Breast epithelium (tissue), 4 donors: Measurements from ENCODE around the gene NEURL1B. TPM values are rescaled to one million over a fixed set of nuclear protein-coding genes. Genes with fewer than 3 reads are reported as not detected.

ENCODE experiments used
- DNase-seq, 2 donors: peaks; one replicate each; pipeline ENCODE4 v3.0.0-alpha.2; 2019; ENCODE audit warnings: low spot score in 2 of 2
- H3K27ac ChIP-seq, 2 donors: fragments of 200-600 bp; sonication (generic) in 1 of 2; one replicate each; pipeline ENCODE4 v1.5.1; 2016 to 2019; ENCODE audit warnings: mild to moderate bottlenecking in 1 of 2
- H3K27me3 ChIP-seq, 2 donors: fragments of 200-600 bp; sonication (generic) in 1 of 2; one replicate each; pipeline versions ENCODE4 v1.5.1 to v1.6.0; 2017 to 2019; ENCODE audit warnings: control low read depth in 1 of 2, mild to moderate bottlenecking in 1 of 2
- H3K36me3 ChIP-seq: fragments of 200-600 bp; one replicate; pipeline ENCODE4 v1.5.1; 2019
- H3K4me1 ChIP-seq, 2 donors: fragments of 200-600 bp; sonication (generic); one replicate each; pipeline ENCODE4 v1.5.1; 2016 to 2019; ENCODE audit warnings: control low read depth in 1 of 2
- H3K4me3 ChIP-seq, 3 donors: fragments of 200-600 bp; sonication (generic); 1 replicate in 2 of 3; 2 replicates in 1 of 3; pipeline ENCODE4 v1.5.1; 2016 to 2019; ENCODE audit warnings: mild to moderate bottlenecking in 3 of 3, moderate library complexity in 2 of 3
- H3K9me3 ChIP-seq, 2 donors: fragments of 200-600 bp; sonication (generic) in 1 of 2; one replicate each; pipeline ENCODE4 v1.5.1; 2016 to 2019; ENCODE audit warnings: control low read depth in 1 of 2
- POLR2A ChIP-seq: fragments of 450-650 bp; IDR thresholded peaks from one replicate; pipeline ENCODE4 v1.6.1; 2016; ENCODE audit warnings: antibody characterized with exemption, mild to moderate bottlenecking, moderate library complexity
- POLR2AphosphoS5 ChIP-seq, 3 donors: sonication (generic); formaldehyde crosslinking; IDR thresholded peaks; one replicate each; pipeline ENCODE4 v1.6.1; 2017; ENCODE audit warnings: antibody characterized with exemption in 3 of 3
- intact Hi-C: fragments of 100-400 bp; cut with DNase I; formaldehyde crosslinking; loops from one replicate; pipeline ENCODE4 v1.15.1; 2023; ENCODE audit warnings: low total_unique reads
- total RNA-seq, 3 donors: library from RNA; depleted of rRNA; stranded (reverse); fragments of >200 nt; gene quantifications; one replicate each; pipeline ENCODE4 v1.1.0, GENCODE V29; 2016
- TF ChIP-seq, protein P1 (sequence below), 3 donors: fragments of 450-650 bp; IDR thresholded peaks; one replicate each; pipeline ENCODE4 v1.5.1; 2016 to 2017; ENCODE audit warnings: antibody characterized with exemption in 3 of 3, mild to moderate bottlenecking in 3 of 3, moderate library complexity in 3 of 3

The NEURL1B gene
- total RNA-seq, 3 donors from 2014 or later: 6.3 to 17.0 (median 9.9) TPM

DNA sequence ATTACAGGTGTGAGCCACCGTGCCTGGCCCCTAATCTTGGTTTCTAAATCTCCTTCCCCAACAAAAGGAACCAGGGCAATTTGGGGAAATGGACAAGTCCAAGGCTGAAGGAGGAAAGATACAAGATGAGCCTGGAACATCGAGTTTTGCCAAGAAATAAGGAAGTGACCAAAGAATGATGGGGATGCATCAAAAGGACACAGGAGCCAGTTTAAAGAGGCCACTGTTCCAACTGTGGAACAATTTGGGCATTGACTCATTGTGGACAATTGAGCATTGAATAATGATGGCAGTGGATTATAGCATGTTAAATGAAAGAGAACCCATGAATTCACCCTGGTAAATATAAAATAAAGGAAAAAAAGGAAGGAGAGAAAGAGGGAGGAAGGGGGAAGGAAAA, 82.4 kb downstream of the NEURL1B start:
- Histone ChIP-seq H3K4me1 (no peaks in the 10 kb centered on the region), H3K27me3 (no peaks in the 10 kb centered on the region), H3K36me3 (no peaks in the 10 kb centered on the region), H3K27ac (peak overlapping the region in 1 of 2 donors; percentile 2), H3K9me3 (no peaks in the 10 kb centered on the region), H3K4me3 (no peak overlapping the region)
- intact Hi-C loops: no loop called here
- no peak for TF ChIP-seq POLR2AphosphoS5 (IDR thresholded peaks at IDR 0.05)
- no peak for TF ChIP-seq POLR2A
- TF ChIP-seq, protein P1, sequence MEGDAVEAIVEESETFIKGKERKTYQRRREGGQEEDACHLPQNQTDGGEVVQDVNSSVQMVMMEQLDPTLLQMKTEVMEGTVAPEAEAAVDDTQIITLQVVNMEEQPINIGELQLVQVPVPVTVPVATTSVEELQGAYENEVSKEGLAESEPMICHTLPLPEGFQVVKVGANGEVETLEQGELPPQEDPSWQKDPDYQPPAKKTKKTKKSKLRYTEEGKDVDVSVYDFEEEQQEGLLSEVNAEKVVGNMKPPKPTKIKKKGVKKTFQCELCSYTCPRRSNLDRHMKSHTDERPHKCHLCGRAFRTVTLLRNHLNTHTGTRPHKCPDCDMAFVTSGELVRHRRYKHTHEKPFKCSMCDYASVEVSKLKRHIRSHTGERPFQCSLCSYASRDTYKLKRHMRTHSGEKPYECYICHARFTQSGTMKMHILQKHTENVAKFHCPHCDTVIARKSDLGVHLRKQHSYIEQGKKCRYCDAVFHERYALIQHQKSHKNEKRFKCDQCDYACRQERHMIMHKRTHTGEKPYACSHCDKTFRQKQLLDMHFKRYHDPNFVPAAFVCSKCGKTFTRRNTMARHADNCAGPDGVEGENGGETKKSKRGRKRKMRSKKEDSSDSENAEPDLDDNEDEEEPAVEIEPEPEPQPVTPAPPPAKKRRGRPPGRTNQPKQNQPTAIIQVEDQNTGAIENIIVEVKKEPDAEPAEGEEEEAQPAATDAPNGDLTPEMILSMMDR (IDR thresholded peaks at IDR 0.05): no peak
- DNase-seq: no peak

DNA sequence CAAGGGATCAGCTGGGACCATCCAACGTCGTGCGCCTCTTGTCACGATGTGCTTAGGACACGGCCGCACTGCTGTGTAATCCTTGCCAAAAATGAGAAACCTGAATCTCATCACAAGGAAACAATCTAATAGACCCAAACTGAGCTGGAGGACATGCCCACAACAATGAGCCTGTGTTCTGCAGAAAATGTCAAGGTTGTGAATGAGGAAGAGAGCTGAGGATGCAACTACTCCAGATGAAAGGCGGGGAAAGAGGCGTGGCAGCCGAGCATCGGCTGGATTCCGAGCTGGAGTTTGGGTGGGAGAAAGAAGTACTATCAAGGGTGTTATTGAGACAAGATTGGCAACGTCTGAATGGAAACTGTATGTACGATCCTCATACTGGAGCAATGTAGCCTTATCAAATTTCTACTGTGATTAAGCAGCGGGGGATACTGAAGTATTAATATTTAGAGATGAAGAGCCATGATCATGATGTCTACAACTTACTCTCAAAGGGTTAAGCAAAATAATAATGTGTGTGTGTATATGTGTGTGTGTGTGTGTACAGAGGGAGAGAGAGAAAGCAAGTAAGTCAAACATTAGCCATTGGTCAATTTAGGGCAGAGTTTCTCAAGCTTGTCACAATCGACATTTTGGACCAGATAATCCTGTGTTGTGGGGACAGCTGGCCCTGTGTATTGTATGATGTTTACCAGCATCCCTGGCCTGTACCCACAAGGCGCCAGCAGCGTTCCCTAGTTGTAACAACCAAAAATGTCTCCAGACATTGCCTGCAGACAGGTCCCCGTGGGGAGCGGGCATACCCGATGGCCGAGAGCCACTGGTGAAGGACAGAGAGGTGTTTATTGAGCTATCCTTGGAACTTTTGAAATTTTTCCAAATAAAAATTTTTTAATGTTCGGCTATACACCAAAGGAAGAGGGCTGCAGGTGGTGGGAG, 83.5 kb downstream of the NEURL1B start:
- H3K4me1 ChIP-seq: no peaks in the 10 kb centered on the region
- DNase-seq: peak in 1 of 2 donors; percentile 79
- H3K27ac ChIP-seq: peak overlapping the region in 1 of 2 donors; percentile 2
- H3K9me3 ChIP-seq: no peaks in the 10 kb centered on the region
- TF ChIP-seq, protein P1 (IDR thresholded peaks at IDR 0.05): no peak
- TF ChIP-seq POLR2A (no peak), POLR2AphosphoS5 (IDR thresholded peaks at IDR 0.05) (peak in 1 of 3 donors; percentile 51)
- intact Hi-C loops: no loop called here
- no peak overlapping the region for H3K4me3 ChIP-seq
- H3K36me3 ChIP-seq: no peaks in the 10 kb centered on the region
- no peaks in the 10 kb centered on the region for H3K27me3 ChIP-seq

DNA sequence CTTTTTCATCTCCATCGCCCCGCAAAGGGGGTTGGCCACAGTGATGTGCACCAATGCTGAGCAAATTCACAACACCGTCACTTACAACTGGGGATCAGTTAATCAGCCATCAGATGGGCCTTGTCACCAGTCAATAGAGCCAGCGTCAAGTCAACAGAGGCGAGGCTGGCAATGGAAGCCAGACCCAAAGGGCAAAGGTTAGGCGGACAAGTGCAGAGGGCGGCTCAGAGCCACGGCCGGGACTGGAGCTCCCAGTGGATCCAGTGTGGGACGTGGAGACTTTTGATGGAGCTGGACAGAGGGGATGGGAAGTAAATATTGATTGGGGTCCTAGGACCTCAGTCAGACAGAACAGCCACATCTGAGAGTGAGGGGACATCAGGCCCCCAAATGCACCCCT, 84.2 kb downstream of the NEURL1B start:
- Histone ChIP-seq H3K9me3 (no peaks in the 10 kb centered on the region), H3K27ac (no peak overlapping the region), H3K4me3 (no peak overlapping the region), H3K36me3 (no peaks in the 10 kb centered on the region), H3K4me1 (no peaks in the 10 kb centered on the region), H3K27me3 (no peaks in the 10 kb centered on the region)
- DNase-seq: no peak
- intact Hi-C loops: no loop called here
- TF ChIP-seq POLR2AphosphoS5 (IDR thresholded peaks at IDR 0.05) (no peak), POLR2A (no peak)
- TF ChIP-seq, protein P1 (IDR thresholded peaks at IDR 0.05): no peak

DNA sequence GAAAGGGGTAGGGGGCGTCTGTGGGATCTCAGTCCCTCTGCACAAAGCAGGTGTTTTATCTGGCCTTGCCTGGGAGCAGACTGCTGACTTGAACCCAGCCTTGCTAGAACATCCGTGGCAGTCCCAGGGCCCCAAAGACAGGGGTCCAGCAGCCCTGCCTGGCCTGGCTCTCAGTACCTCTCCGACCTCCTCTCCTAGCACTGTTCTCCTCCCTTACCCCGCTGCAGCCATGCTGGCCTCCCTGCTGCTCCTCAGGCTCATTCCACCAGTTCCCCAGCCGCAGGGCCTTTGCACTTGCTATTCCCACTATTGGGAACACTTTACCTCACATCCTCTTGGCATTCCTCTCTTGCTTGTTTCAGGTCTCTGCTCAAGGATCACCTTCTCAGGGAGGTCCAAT, 84.7 kb downstream of the NEURL1B start:
- H3K9me3 ChIP-seq: no peaks in the 10 kb centered on the region
- no peak for TF ChIP-seq POLR2AphosphoS5 (IDR thresholded peaks at IDR 0.05)
- no peak for TF ChIP-seq POLR2A
- TF ChIP-seq, protein P1 (IDR thresholded peaks at IDR 0.05): no peak
- H3K27me3 ChIP-seq: no peaks in the 10 kb centered on the region
- no peaks in the 10 kb centered on the region for H3K36me3 ChIP-seq
- DNase-seq: no peak
- H3K4me1 ChIP-seq: no peaks in the 10 kb centered on the region
- intact Hi-C loops: no loop called here
- no peak overlapping the region for H3K27ac ChIP-seq
- no peak overlapping the region for H3K4me3 ChIP-seq

DNA sequence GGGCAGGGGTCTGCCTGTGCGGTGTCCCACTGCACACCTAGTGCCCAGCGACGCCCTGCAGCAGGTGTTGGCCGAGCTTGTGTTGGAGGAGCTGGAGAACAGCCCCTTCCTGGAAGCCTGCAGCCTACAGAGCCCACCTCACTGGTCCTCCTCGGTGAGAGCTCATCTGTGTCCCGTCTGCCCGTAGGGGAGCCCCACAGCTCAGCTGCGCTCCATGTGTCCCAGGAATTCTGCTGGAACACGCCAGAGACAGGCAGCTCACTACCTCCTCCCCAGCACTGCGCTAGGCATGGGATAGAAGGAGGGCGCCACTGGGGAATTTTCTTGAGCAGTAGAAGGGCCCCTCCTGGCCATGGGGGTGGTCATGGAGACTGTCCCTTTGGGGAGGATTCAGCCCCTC, 85.9 kb downstream of the NEURL1B start:
- H3K27ac ChIP-seq: no peak overlapping the region
- H3K27me3 ChIP-seq: no peaks in the 10 kb centered on the region
- peaks cover 4 to 11% of the 10 kb centered on the region in 2 donors for H3K4me1 ChIP-seq
- no peaks in the 10 kb centered on the region for H3K36me3 ChIP-seq
- no peak overlapping the region for H3K4me3 ChIP-seq
- H3K9me3 ChIP-seq: no peaks in the 10 kb centered on the region
- intact Hi-C loops: no loop called here
- DNase-seq: no peak
- TF ChIP-seq POLR2AphosphoS5 (IDR thresholded peaks at IDR 0.05) (no peak), POLR2A (no peak)
- TF ChIP-seq, protein P1 (IDR thresholded peaks at IDR 0.05): no peak
